Brain microvascular endothelial cell (primary cell): ENCODE measurements around the gene HOXA13.

Source experiments
- DNase-seq: peaks from one replicate; pipeline ENCODE4 v3.0.0-alpha.2; 2020
- H3K27ac ChIP-seq: fragments of 250-450 bp; sonication (Bioruptor Pico); 2 replicates; pipeline ENCODE4 v1.5.1; 2020; ENCODE audit warnings: mild to moderate bottlenecking, moderate library complexity
- H3K27me3 ChIP-seq: fragments of 250-450 bp; sonication (Bioruptor Pico); replicated peaks from 2 replicates; pipeline ENCODE4 v1.5.1; 2020; ENCODE audit warnings: mild to moderate bottlenecking
- H3K36me3 ChIP-seq: fragments of 250-450 bp; sonication (Bioruptor Pico); replicated peaks from 2 replicates; pipeline ENCODE4 v1.5.1; 2020; ENCODE audit warnings: mild to moderate bottlenecking
- H3K4me3 ChIP-seq: 2 replicates; pipeline ENCODE4 v1.5.1; 2011; ENCODE audit warnings: low read depth, mild to moderate bottlenecking, control low read depth, low read length, moderate library complexity
- in situ Hi-C: cut with HindIII; loops from 2 replicates; pipeline ENCODE4 v1.10.0; 2017; ENCODE audit warnings: low sequenced_read_pairs, low pct_ligation_motif_present
- TF ChIP-seq, protein P1 (sequence below): IDR thresholded peaks from 2 replicates; pipeline ENCODE4 v1.5.1; 2011; ENCODE audit warnings: low read depth, mild to moderate bottlenecking, moderate library complexity, low read length, control low read depth, inconsistent platforms; ENCODE audit errors: missing control alignments

The HOXA13 gene

DNA sequence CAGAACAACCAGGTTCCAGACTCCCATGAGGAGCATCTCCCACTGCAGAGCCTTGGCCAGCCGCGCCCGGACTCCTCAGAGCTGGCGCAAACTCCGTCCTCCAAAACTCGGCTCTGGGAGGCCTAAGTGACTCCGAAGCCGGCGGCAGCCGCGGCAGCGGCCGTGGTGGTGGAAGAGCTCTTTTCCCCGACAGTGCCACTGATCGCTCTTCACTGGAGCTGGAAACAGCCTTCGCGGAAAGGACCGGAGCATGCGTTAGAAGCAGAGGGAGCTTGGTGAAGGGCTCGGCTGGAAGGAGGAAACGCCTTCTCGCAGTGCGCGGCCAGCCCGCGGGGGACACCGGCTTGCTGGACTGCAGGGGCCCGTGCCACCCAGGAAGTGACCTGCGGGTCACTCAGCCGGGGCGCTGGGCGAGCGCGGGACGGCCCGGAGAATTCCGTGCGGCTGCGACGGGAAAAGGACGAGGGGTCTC is 5.0 kb upstream of the HOXA13 start:
- no peak overlapping the region for H3K27ac ChIP-seq
- no peak for DNase-seq
- no peaks in the 10 kb centered on the region for H3K36me3 ChIP-seq
- TF ChIP-seq, protein P1, sequence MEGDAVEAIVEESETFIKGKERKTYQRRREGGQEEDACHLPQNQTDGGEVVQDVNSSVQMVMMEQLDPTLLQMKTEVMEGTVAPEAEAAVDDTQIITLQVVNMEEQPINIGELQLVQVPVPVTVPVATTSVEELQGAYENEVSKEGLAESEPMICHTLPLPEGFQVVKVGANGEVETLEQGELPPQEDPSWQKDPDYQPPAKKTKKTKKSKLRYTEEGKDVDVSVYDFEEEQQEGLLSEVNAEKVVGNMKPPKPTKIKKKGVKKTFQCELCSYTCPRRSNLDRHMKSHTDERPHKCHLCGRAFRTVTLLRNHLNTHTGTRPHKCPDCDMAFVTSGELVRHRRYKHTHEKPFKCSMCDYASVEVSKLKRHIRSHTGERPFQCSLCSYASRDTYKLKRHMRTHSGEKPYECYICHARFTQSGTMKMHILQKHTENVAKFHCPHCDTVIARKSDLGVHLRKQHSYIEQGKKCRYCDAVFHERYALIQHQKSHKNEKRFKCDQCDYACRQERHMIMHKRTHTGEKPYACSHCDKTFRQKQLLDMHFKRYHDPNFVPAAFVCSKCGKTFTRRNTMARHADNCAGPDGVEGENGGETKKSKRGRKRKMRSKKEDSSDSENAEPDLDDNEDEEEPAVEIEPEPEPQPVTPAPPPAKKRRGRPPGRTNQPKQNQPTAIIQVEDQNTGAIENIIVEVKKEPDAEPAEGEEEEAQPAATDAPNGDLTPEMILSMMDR = no peak
- peaks cover 95% of the 10 kb centered on the region for H3K27me3 ChIP-seq
- in situ Hi-C loops = loop anchor here (25.0 kb wide), 1 partner anchor 382 kb away; no protein-coding TSS in a partner anchor
- H3K4me3 ChIP-seq = no peak overlapping the region

DNA sequence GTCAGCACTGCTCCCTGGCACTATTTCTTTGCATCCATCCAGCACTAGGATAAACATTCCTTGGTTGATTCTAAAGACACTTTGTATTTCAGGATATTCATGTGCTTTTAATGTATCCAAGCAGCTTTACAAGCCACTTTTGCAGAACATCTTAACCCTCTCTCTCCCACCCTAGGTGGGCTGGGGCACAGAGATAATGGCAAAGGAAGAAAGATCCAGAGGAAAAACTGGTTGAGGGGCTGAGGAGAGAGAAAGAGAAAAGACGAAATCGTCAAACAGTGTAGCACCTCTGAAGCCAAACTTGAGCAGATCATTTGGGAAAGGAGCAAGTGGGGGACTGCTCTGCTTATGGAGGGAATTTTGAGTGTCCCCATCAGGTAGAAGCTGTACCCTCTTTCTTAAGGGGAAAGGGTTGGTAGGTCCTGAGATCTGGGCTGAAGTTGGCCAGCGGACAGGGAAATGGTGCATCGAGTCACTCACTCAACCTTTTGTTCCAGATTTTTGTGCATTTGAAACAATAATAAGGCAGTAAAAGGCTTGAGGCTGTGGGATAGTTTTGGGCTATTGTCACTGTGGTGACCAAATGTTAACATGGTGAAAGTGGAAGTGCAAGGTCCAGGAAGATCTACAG is 4.2 kb upstream of the HOXA13 start:
- Histone ChIP-seq H3K4me3 (no peak overlapping the region), H3K27me3 (peaks cover 95% of the 10 kb centered on the region), H3K27ac (no peak overlapping the region), H3K36me3 (no peaks in the 10 kb centered on the region)
- in situ Hi-C loops = loop anchor here (25.0 kb wide), 1 partner anchor 383 kb away; no protein-coding TSS in a partner anchor
- no peak for DNase-seq
- TF ChIP-seq, protein P1 = no peak

DNA sequence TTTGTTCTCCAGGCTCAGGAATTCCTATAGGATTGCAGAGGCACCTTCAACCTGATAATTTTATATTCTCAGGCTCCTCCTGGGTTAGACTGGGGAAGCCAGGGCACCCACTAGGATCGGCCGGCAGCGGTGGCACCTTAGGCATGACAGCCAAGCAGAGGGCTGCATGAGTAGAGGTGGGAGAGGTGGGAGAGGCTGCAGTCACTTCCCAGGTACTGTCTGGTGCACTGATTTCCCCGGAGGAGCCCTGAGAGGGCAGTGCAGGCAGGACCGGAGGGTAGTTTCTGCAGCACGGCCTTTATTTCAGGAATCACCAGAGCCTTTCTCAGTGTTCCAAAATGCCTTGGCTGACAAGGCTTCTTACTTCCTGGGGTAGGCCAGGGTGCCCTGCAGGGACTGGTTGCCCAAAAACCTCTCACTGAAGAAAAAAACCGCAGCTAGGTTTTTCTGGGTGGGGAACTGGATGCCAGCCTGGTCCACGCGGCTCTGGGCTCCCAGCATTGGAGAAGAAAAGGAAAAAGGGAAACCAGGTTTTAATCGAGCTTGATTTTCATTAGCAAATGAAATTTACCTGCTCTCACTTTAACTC is 3.6 kb upstream of the HOXA13 start:
- in situ Hi-C loops = loop anchor here (25.0 kb wide), 1 partner anchor 384 kb away; no protein-coding TSS in a partner anchor
- TF ChIP-seq, protein P1 = no peak
- Histone ChIP-seq H3K27ac (no peak overlapping the region), H3K36me3 (no peaks in the 10 kb centered on the region), H3K27me3 (peaks cover 95% of the 10 kb centered on the region), H3K4me3 (no peak overlapping the region)
- DNase-seq = no peak

DNA sequence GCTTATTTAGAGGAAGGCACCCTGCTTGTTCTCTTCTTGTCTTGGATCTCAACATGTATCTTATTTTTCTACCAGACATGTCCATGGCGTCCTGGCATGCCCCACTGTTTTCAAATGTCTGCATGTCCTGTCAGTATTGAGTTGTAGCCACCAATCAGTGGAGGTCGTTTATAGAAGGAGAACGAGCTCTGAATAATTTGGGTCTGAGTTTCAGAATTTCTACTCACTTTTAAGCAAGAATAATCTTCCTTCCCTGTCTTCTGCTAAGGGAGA is 2.9 kb upstream of the HOXA13 start:
- in situ Hi-C loops = loop anchor here (25.0 kb wide), 1 partner anchor 385 kb away; no protein-coding TSS in a partner anchor
- TF ChIP-seq, protein P1 = no peak
- no peaks in the 10 kb centered on the region for H3K36me3 ChIP-seq
- no peak overlapping the region for H3K4me3 ChIP-seq
- H3K27ac ChIP-seq = no peak overlapping the region
- DNase-seq = no peak
- H3K27me3 ChIP-seq = peaks cover 95% of the 10 kb centered on the region

DNA sequence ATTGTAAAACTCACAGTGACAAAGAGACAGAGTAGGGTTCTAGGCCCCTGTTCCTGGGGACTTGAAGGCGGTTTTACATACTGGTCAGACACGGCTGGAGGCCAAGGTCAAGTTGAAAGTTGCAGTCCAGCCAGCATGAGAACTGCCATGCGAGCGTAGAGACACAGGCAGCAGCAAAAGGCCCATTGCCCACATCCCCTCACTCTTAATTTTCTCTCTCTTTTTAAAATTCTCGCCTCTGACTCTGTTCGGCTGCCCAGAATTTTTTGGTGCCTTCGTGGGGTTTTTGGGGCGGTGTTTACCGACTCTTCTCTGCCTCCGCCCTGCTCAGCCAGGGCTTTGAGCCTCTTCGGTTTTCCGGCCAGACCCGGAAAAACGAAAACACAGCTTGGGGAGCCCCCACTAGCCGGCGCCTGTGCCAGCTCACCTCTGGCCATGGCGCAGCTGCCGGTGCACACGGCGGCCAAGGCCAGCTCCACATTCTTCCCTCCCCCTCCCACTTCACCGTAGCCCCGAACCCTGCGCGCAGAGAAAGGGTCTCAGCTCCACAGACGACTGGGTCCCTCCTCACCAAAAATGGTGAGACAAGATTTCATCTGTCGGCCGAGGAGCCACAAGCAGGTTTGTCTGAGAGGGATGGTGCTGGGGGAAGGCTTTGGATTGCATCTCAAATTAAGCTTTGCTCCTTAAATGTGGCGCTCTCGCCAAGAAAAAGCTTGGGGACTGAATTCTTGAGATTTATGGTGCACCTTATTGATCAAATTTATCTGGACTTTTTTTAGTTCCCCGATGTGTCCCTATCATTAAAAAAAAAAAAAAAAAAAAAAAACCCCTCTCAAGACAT is 2.3 kb upstream of the HOXA13 start:
- Histone ChIP-seq H3K4me3 (no peak overlapping the region), H3K27ac (no peak overlapping the region), H3K27me3 (peaks cover 95% of the 10 kb centered on the region), H3K36me3 (no peaks in the 10 kb centered on the region)
- TF ChIP-seq, protein P1 = no peak
- in situ Hi-C loops = loop anchor here (25.0 kb wide), 1 partner anchor 385 kb away; no protein-coding TSS in a partner anchor
- DNase-seq = no peak
